HepG2 (cell line): ENCODE results near the gene LYZL1. TPM values are rescaled to one million over a fixed set of nuclear protein-coding genes. Genes with fewer than 3 reads are reported as not detected.
A peak's percentile ranks its signal among the peaks of the same experiment; 100 is the strongest.

Source experiments
- CBFB ChIP-seq: sonication (generic); formaldehyde crosslinking; IDR thresholded peaks from 2 replicates; pipeline ENCODE4 v1.4.0; 2020; ENCODE audit warnings: missing genetic modification reagents
- CENPX ChIP-seq: sonication (generic); formaldehyde crosslinking; IDR thresholded peaks from 2 replicates; pipeline ENCODE4 v1.9.0; 2021; ENCODE audit warnings: mild to moderate bottlenecking, missing genetic modification reagents, moderate library complexity
- KLF11 ChIP-seq: IDR thresholded peaks from 2 replicates; pipeline ENCODE4 v1.6.1; 2016; ENCODE audit warnings: missing compliant biosample characterization
- PLRG1 ChIP-seq: fragments of 450-650 bp; conservative IDR thresholded peaks from 2 replicates; pipeline ENCODE4 v1.6.1; 2016
- PRDM10 ChIP-seq: sonication (generic); formaldehyde crosslinking; IDR thresholded peaks from 2 replicates; pipeline ENCODE4 v1.4.0; 2020; ENCODE audit warnings: low read depth, missing genetic modification reagents
- SIX4 ChIP-seq: sonication (generic); formaldehyde crosslinking; IDR thresholded peaks from 2 replicates; pipeline ENCODE4 v1.4.0; 2020; ENCODE audit warnings: missing genetic modification reagents
- SMAD1 ChIP-seq: sonication (generic); formaldehyde crosslinking; IDR thresholded peaks from 2 replicates; pipeline ENCODE4 v1.4.0; 2020; ENCODE audit warnings: missing genetic modification reagents, low read depth, mild to moderate bottlenecking, borderline replicate concordance
- SNRNP70 ChIP-seq: fragments of 200-400 bp; formaldehyde crosslinking; IDR thresholded peaks from 2 replicates; pipeline ENCODE4 v1.6.1; 2017; ENCODE audit warnings: mild to moderate bottlenecking, low read depth, low read length, moderate library complexity
- SRF ChIP-seq: IDR thresholded peaks from 2 replicates; pipeline ENCODE4 v1.6.1; 2011; ENCODE audit warnings: mild to moderate bottlenecking, low read depth, low read length, moderate library complexity
- TCF12 ChIP-seq, 2 experiments: fragments of 450-650 bp in 1 of 2; sonication (generic) in 1 of 2; formaldehyde crosslinking in 1 of 2; IDR thresholded peaks; 2 replicates each; pipeline versions ENCODE4 v1.6.1 to v1.8.0; 2017 to 2022; ENCODE audit warnings: antibody characterized with exemption in 1 of 2, mild to moderate bottlenecking in 1 of 2, missing genetic modification reagents in 1 of 2, moderate library complexity in 1 of 2
- TEAD2 ChIP-seq: sonication (generic); formaldehyde crosslinking; IDR thresholded peaks from 2 replicates; pipeline ENCODE4 v1.9.0; 2021; ENCODE audit warnings: missing genetic modification reagents
- ZHX2 ChIP-seq, 2 experiments: sonication (generic) in 1 of 2; formaldehyde crosslinking in 1 of 2; IDR thresholded peaks; 2 replicates each; pipeline versions ENCODE4 v1.6.1 to v1.9.0; 2014 to 2022; ENCODE audit warnings: antibody characterized with exemption in 1 of 2, borderline replicate concordance in 1 of 2, inconsistent platforms in 1 of 2, low read depth in 1 of 2, missing genetic modification reagents in 1 of 2
- ZNF335 ChIP-seq: sonication (generic); formaldehyde crosslinking; IDR thresholded peaks from 2 replicates; pipeline ENCODE4 v1.4.0; 2020; ENCODE audit warnings: missing genetic modification reagents
- ZNF432 ChIP-seq: sonication (generic); formaldehyde crosslinking; IDR thresholded peaks from 2 replicates; pipeline ENCODE4 v1.5.0; 2020; ENCODE audit warnings: missing genetic modification reagents, mild to moderate bottlenecking, borderline replicate concordance
- ZNF451 ChIP-seq: sonication (generic); formaldehyde crosslinking; IDR thresholded peaks from 2 replicates; pipeline ENCODE4 v1.5.0; 2020; ENCODE audit warnings: mild to moderate bottlenecking, missing genetic modification reagents
- ZNF761 ChIP-seq: sonication (generic); formaldehyde crosslinking; conservative IDR thresholded peaks from 2 replicates; pipeline ENCODE4 v1.4.0; 2020; ENCODE audit warnings: mild to moderate bottlenecking, missing genetic modification reagents
- ZNF879 ChIP-seq: sonication (generic); formaldehyde crosslinking; IDR thresholded peaks from 2 replicates; pipeline ENCODE4 v1.8.1; 2023; ENCODE audit warnings: missing genetic modification reagents
- polyA plus RNA-seq, 8 experiments: library from polyadenylated mRNA; depleted of rRNA in 3 of 8; stranded (reverse) in 7 of 8; unstranded in 1 of 8; fragments of >200 nt; fragmentation: Illumina TruSeq in 4 of 8; extraction: Trizol in 4 of 8; gene quantifications; 2 replicates each; pipeline versions ENCODE4 v1.2.1 to v1.2.3, GENCODE V29; 2011 to 2016; ENCODE audit warnings: low read depth in 4 of 8, missing spikeins in 1 of 8, mixed read lengths in 1 of 8; ENCODE audit not compliant: insufficient read depth in 1 of 8
- total RNA-seq, 5 experiments: library from RNA; depleted of rRNA; stranded (reverse); fragments of >200 nt; fragmentation: Illumina TruSeq; extraction: Trizol; gene quantifications; 2 replicates each; pipeline ENCODE4 v1.2.3, GENCODE V29; 2016; ENCODE audit warnings: low read depth in 1 of 5
- TF ChIP-seq, protein P1 (sequence below): sonication (generic); formaldehyde crosslinking; IDR thresholded peaks from 2 replicates; pipeline ENCODE4 v1.5.0; 2020; ENCODE audit warnings: mild to moderate bottlenecking, missing genetic modification reagents

Gene LYZL1
- total and polyA plus RNA-seq, 2 of the 13 experiments (the other 11 are each of a cell fraction or from before 2014, with no cell fraction given): not detected

DNA sequence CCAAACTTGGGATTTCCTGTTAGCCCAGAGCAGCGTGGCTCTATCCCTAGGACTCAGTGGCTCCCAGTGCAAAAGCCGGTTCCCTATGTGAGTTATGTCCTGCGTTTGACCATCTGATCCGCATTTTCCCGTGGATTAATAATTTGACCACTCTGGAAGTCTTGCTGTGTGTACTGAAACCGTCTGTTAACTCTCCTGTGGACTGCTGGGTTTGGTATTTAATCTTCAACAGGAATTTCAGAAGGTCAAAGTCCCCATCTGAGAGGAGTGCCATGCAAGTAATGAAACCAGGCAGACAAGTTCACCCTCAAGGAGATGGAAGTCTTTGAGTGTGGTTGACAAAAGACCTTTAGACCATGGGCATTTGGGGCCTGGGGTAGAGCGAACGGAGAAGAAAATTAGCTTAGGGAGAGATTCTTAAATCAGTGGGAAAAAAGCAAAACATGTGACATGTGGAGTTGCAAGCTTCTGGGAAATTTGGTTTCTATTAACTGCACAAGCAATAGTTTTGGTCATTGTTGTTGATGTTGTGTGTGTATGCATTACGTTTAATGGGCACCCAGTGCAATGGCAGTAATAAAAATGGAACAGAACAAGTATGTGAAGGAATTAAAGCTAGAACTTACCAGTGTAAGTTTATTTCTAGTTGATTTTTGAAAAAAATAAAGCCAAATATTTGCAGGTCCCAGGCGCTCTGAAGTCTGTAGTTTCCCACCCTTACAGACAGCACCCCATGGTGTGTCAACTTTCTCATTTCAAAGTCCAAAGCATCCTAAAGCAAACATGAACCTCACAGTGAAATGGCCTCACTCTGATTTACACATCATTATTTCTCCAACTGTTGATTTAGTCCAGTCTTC, 38.2 kb downstream of the LYZL1 start (continued):
- TF ChIP-seq PRDM10 (CRISPR knock-in tag): no peak
- no peak for TF ChIP-seq ZNF451 (CRISPR knock-in tag)
- no peak for TF ChIP-seq CBFB (CRISPR knock-in tag)
- TF ChIP-seq ZHX2 (IDR thresholded peaks at IDR 0.05; ENCODE audit: low read depth): no peak
- TF ChIP-seq ZHX2 (CRISPR knock-in tag; IDR thresholded peaks at IDR 0.05; ENCODE audit: borderline replicate concordance): no peak
- TF ChIP-seq SRF: no peak
- TF ChIP-seq, protein P1, sequence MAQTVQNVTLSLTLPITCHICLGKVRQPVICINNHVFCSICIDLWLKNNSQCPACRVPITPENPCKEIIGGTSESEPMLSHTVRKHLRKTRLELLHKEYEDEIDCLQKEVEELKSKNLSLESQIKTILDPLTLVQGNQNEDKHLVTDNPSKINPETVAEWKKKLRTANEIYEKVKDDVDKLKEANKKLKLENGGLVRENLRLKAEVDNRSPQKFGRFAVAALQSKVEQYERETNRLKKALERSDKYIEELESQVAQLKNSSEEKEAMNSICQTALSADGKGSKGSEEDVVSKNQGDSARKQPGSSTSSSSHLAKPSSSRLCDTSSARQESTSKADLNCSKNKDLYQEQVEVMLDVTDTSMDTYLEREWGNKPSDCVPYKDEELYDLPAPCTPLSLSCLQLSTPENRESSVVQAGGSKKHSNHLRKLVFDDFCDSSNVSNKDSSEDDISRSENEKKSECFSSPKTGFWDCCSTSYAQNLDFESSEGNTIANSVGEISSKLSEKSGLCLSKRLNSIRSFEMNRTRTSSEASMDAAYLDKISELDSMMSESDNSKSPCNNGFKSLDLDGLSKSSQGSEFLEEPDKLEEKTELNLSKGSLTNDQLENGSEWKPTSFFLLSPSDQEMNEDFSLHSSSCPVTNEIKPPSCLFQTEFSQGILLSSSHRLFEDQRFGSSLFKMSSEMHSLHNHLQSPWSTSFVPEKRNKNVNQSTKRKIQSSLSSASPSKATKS: no peak
- TF ChIP-seq TEAD2: no peak
- no peak for TF ChIP-seq PLRG1
- no peak for TF ChIP-seq ZNF335 (CRISPR knock-in tag)
- TF ChIP-seq ZNF761 (CRISPR knock-in tag): no peak
- TF ChIP-seq SIX4: peak; percentile 87
- no peak for TF ChIP-seq ZNF879 (CRISPR knock-in tag)
- no peak for TF ChIP-seq KLF11 (CRISPR knock-in tag)
- no peak for TF ChIP-seq SMAD1 (CRISPR knock-in tag)
- no peak for TF ChIP-seq SNRNP70
- TF ChIP-seq ZNF432 (CRISPR knock-in tag): no peak
- TF ChIP-seq CENPX: no peak
- no peak for TF ChIP-seq TCF12 (IDR thresholded peaks at IDR 0.05)
- TF ChIP-seq TCF12 (CRISPR knock-in tag; IDR thresholded peaks at IDR 0.05): no peak
